ENCODE measurements around the gene WIPF2.

DNA sequence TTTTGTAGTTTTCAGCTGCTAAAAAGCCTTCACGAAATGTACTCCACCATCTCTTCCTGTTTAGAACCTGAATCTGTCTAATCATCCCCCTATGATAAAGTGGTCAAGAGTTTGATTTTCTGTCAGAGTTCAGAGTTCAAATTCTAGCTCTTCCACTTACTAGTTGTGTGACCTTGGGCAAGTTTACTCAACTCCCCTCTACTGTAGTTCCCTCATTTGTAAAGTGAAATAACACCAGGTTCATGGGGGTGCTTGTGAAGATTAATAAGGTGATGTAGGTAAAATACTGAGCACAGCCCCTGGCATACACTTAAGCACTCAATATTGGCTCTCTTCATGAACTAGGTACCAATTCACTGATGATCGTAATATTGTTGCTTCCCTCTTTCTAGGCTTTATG is 67.4 kb downstream of the WIPF2 start:
- TF ChIP-seq, protein P1, sequence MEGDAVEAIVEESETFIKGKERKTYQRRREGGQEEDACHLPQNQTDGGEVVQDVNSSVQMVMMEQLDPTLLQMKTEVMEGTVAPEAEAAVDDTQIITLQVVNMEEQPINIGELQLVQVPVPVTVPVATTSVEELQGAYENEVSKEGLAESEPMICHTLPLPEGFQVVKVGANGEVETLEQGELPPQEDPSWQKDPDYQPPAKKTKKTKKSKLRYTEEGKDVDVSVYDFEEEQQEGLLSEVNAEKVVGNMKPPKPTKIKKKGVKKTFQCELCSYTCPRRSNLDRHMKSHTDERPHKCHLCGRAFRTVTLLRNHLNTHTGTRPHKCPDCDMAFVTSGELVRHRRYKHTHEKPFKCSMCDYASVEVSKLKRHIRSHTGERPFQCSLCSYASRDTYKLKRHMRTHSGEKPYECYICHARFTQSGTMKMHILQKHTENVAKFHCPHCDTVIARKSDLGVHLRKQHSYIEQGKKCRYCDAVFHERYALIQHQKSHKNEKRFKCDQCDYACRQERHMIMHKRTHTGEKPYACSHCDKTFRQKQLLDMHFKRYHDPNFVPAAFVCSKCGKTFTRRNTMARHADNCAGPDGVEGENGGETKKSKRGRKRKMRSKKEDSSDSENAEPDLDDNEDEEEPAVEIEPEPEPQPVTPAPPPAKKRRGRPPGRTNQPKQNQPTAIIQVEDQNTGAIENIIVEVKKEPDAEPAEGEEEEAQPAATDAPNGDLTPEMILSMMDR (IDR thresholded peaks at IDR 0.05; ENCODE audit: insufficient read depth, low read length, poor library complexity, severe bottlenecking): no peak
- no peak for TF ChIP-seq EZH2phosphoT487 (conservative IDR thresholded peaks at IDR 0.05; ENCODE audit: low read length)
